Spleen (tissue), 7 donors: ENCODE results near the gene IL6R.

Experiments
- POLR2AphosphoS5 ChIP-seq, 3 donors: sonication (generic); formaldehyde crosslinking; IDR thresholded peaks; one replicate each; pipeline ENCODE4 v1.5.1; 2017; ENCODE audit warnings: antibody characterized with exemption in 3 of 3
- TF ChIP-seq, protein P1 (sequence below), 11 experiments: fragments of 200-600 bp in 7 of 11; fragments of 450-650 bp in 4 of 11; sonication (generic) in 4 of 11; IDR thresholded peaks in 8 of 11; conservative IDR thresholded peaks in 3 of 11; 1 replicate in 7 of 11; 2 replicates in 4 of 11; pipeline versions ENCODE4 v1.4.0 to v1.8.0; 2016 to 2021; ENCODE audit warnings: antibody characterized with exemption in 11 of 11, inconsistent platforms in 4 of 11, mild to moderate bottlenecking in 1 of 11
- donor health status: DM: no; HTN: no; CAD: no; lungs with moderate emphysema.
- donor health status: DM: no; HTN: no; CAD: no.
- donor health status: DM: no; HTN: no; CAD: no.

DNA sequence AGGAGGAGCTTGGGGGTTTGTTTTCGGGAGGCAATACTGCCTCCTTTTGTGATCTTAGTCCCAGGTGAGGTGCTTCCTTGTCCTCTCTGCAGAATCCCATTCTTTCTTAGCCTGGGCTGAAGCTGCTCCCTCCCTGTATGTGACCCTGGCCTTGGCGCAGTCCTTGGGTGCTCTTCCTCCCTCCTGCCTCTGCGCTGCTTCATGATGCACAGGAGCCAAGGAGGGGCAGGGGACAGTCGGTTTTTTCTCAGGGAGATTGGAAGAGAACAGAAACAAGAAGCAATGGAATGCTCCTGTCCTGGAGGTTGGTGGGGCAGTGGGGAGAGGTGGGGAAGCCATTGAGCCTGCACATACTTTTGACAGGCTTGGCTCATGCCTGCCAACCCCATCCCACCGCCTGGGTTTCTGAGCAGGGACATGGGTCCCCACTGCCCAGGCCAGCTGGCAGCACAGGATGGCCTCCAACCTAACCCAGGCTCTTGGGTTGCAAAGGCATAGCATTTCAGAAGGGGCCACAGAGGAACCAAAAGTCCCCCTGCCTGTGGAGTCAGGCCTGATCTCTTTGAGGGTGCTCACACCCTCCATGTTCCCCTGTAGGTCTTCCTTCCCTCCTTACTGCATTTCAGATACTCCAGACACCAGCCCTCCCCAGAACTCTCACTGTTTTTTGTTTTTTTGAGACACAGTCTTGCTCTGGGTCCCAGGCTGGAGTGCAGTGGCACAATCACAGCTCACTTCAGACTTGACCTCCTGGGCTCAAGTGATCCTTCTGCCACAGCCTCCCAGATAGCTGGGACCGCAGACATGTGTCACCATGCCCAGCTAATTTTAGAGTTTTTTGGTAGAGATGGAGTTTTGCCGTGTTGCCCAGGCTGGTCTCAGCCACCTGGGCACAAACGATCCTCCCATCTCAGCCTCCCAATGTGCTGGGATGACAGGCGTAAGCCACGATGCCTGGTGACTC is 16.1 kb downstream of the IL6R start:
- TF ChIP-seq, protein P1, sequence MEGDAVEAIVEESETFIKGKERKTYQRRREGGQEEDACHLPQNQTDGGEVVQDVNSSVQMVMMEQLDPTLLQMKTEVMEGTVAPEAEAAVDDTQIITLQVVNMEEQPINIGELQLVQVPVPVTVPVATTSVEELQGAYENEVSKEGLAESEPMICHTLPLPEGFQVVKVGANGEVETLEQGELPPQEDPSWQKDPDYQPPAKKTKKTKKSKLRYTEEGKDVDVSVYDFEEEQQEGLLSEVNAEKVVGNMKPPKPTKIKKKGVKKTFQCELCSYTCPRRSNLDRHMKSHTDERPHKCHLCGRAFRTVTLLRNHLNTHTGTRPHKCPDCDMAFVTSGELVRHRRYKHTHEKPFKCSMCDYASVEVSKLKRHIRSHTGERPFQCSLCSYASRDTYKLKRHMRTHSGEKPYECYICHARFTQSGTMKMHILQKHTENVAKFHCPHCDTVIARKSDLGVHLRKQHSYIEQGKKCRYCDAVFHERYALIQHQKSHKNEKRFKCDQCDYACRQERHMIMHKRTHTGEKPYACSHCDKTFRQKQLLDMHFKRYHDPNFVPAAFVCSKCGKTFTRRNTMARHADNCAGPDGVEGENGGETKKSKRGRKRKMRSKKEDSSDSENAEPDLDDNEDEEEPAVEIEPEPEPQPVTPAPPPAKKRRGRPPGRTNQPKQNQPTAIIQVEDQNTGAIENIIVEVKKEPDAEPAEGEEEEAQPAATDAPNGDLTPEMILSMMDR (IDR thresholded peaks at IDR 0.05 in 8 of 11, conservative IDR thresholded peaks at IDR 0.05 in 3 of 11) = no peak
- peak in 1 of 3 donors; percentile 67 for TF ChIP-seq POLR2AphosphoS5 (IDR thresholded peaks at IDR 0.05)
